Inflammatory macrophage treated with lipopolysaccharide for 4 hours (primary cell): Measurements from ENCODE around the gene KCNC1.

Source experiments
- DNase-seq: peaks from one replicate; pipeline ENCODE4 v3.0.0-alpha.2; 2020

The KCNC1 gene

GRCh38 chr11:17755891-17756290, 21.3 kb downstream of the KCNC1 start:
- no peak for DNase-seq

- DNase-seq: no peak
These were observed 25.8 kb downstream of the KCNC1 start for GRCh38 chr11:17760102-17761029.

- DNase-seq: no peak
These were observed 27.9 kb downstream of the KCNC1 start for GRCh38 chr11:17762309-17762974.

GRCh38 chr11:17763244-17763643, 28.7 kb downstream of the KCNC1 start:
- no peak for DNase-seq

GRCh38 chr11:17763703-17764102, 29.1 kb downstream of the KCNC1 start:
- no peak for DNase-seq

- DNase-seq: no peak
These were observed 30.1 kb downstream of the KCNC1 start for GRCh38 chr11:17764446-17765218.

- no peak for DNase-seq
These were observed 30.9 kb downstream of the KCNC1 start for GRCh38 chr11:17765356-17766072.

GRCh38 chr11:17766073-17766359, 31.4 kb downstream of the KCNC1 start:
- DNase-seq: no peak

- no peak for DNase-seq
These were observed 32.0 kb downstream of the KCNC1 start for GRCh38 chr11:17766590-17766989.

- no peak for DNase-seq
These were observed 32.8 kb downstream of the KCNC1 start for GRCh38 chr11:17767301-17767885.

- no peak for DNase-seq
These were observed 33.3 kb downstream of the KCNC1 start for GRCh38 chr11:17767914-17768313.

GRCh38 chr11:17768547-17768946, 34.0 kb downstream of the KCNC1 start:
- DNase-seq: no peak

- DNase-seq: no peak
These were observed 34.6 kb downstream of the KCNC1 start for GRCh38 chr11:17769218-17769617.

GRCh38 chr11:17770048-17770652, 35.6 kb downstream of the KCNC1 start:
- DNase-seq: no peak

- no peak for DNase-seq
These were observed 36.3 kb downstream of the KCNC1 start for GRCh38 chr11:17770917-17771316.

- no peak for DNase-seq
These were observed 36.8 kb downstream of the KCNC1 start for GRCh38 chr11:17771415-17771814.

GRCh38 chr11:17771841-17772401, 37.3 kb downstream of the KCNC1 start:
- no peak for DNase-seq

GRCh38 chr11:17772704-17773600, 38.4 kb downstream of the KCNC1 start:
- no peak for DNase-seq

GRCh38 chr11:17773674-17774073, 39.1 kb downstream of the KCNC1 start:
- DNase-seq: no peak

GRCh38 chr11:17774232-17775034, 39.9 kb downstream of the KCNC1 start:
- DNase-seq: no peak
